Activated CD4-positive, alpha-beta T cell treated with anti-CD3 and anti-CD28 coated beads for 36 hours (primary cell): Measurements from ENCODE around the gene PAX1. TPM values are rescaled to one million over a fixed set of nuclear protein-coding genes. Genes with fewer than 3 reads are reported as not detected.
A peak's percentile ranks its signal among the peaks of the same experiment; 100 is the strongest.

Experiments used
- ATAC-seq: fragments of 200-7000 bp; cut with Tn5 transposase; one replicate; pipeline ENCODE4 v1.10.0; 2021; ENCODE audit warnings: mild to moderate bottlenecking, moderate library complexity
- CTCF ChIA-PET: fragments of 350-600 bp; sonication (Branson Sonifier 250); formaldehyde crosslinking; loops from one replicate; lab custom pipeline; 2021; ENCODE audit warnings: antibody characterized with exemption; lab: Charles Lee
- POLR2A ChIA-PET: fragments of 350-600 bp; sonication (Branson Sonifier 250); formaldehyde crosslinking; loops from one replicate; lab custom pipeline; 2021; ENCODE audit warnings: antibody characterized with exemption, inconsistent platforms; lab: Charles Lee
- DNase-seq: peaks from one replicate; pipeline ENCODE4 v3.0.0-alpha.2; 2020
- H3K27ac Mint-ChIP-seq: one replicate; pipeline ENCODE4 v1.8.0; 2021; ENCODE audit warnings: mixed read lengths
- H3K27me3 Mint-ChIP-seq: one replicate; pipeline ENCODE4 v1.8.0; 2021; ENCODE audit warnings: mixed read lengths
- H3K36me3 Mint-ChIP-seq: one replicate; pipeline ENCODE4 v1.8.0; 2021; ENCODE audit warnings: low read depth, mixed read lengths
- H3K4me1 Mint-ChIP-seq: one replicate; pipeline ENCODE4 v1.8.0; 2021; ENCODE audit warnings: mixed read lengths
- H3K4me3 Mint-ChIP-seq: one replicate; pipeline ENCODE4 v1.8.0; 2021; ENCODE audit warnings: mild to moderate bottlenecking, moderate library complexity, mixed read lengths
- H3K9me3 Mint-ChIP-seq: one replicate; pipeline ENCODE4 v1.8.0; 2021; ENCODE audit warnings: low read depth, mixed read lengths
- intact Hi-C, 2 experiments: fragments of 100-400 bp; cut with DNase I in 1 of 2; cut with micrococcal nuclease in 1 of 2; formaldehyde crosslinking; loops; one replicate each; pipeline versions ENCODE4 v1.14.2 to v1.15.1; 2022 to 2024; cut with DNase I, micrococcal nuclease
- total RNA-seq, 2 experiments: library from RNA; stranded (reverse); gene quantifications; one replicate each; pipeline ENCODE4 v1.2.3, GENCODE V29; 2021

Gene PAX1
- total RNA-seq, 2 experiments from 2014 or later: not detected

DNA sequence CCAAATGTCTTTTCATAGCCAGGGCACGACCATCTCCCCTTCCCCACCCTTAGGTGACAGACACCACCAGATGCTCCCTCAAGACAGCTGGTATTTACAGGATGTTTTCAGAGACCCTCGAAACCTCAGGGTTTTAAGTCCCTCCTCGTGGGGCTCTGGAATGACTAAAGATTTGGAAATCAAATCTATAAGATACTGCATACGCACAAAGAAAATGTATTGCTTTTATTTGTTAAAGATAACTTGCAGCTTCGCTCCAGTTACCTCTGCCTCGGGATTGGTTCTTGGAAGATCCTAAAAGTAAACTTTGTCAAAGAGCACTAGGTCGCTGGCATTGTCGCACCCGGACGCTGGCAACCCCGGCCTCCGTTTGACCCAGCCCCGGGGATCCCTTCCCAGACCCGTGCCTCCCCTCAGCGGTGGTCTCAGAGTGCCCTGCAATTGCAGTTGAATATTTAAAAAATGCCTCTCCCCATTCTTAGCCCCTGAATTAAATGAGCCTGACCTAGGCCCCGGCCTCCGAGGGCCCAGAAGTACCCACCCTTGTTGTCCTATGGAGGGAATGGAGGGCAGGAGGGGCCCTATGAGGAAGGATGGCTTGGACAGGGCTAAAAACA, 7.1 kb downstream of the PAX1 start:
- ChIA-PET POLR2A (no interaction called here), CTCF (no interaction called here)
- DNase-seq (no peak), ATAC-seq (no peak)
- Mint-ChIP-seq H3K27me3 (peaks cover 69% of the 10 kb centered on the region), H3K9me3 (no peaks in the 10 kb centered on the region), H3K36me3 (no peaks in the 10 kb centered on the region), H3K4me1 (no peaks in the 10 kb centered on the region), H3K27ac (no peak overlapping the region), H3K4me3 (no peak overlapping the region)
- intact Hi-C loops: no loop called here

DNA sequence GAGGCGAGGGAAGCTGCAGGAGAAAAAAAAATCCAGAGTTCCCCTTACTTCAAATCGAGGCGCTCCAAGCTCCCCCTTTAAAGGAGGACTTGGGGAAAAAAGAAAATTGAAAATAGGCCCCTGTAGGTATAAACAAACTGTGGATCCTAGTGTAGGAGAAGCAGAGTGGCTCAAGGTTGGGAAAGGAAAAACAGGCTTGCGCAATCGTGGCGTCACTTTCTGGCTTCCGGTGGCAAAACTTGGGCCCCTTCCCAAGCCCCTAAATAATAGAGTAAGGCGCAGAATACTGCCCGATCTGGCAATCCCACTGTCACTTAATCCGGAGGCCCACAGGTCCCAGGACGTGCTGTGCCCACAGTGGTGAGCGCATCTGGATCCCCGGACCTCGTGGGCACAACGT, 8.0 kb downstream of the PAX1 start:
- Mint-ChIP-seq H3K4me1 (no peaks in the 10 kb centered on the region), H3K27ac (no peak overlapping the region), H3K27me3 (peaks cover 66% of the 10 kb centered on the region), H3K4me3 (no peak overlapping the region), H3K36me3 (no peaks in the 10 kb centered on the region), H3K9me3 (no peaks in the 10 kb centered on the region)
- intact Hi-C loops: no loop called here
- ATAC-seq: no peak
- ChIA-PET CTCF (interaction anchor here (0.6 kb wide), 1 partner anchor 28 kb away, joined by 3 read pairs; no protein-coding TSS in a partner anchor), POLR2A (no interaction called here)
- DNase-seq: no peak

DNA sequence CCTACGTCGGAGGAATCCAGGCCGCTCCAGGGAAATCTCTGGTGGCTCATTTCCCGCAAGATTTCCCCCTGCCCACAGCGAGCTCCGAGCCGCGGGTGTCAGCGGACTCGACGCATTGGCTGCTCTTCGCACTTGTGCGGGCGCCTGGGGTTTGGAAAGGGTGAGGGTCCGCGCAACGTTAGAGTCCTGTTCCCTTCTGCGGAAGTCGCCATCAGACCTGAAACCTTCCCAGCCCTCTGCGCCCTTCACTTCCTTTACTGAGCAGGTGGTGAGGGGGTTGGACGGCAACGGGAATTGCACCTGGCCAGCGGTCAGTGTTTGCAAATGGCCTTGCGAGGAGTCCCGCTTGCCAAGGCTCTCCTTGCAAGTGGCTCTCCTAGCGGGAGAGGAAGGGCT, 8.4 kb downstream of the PAX1 start:
- POLR2A ChIA-PET: no interaction called here

DNA sequence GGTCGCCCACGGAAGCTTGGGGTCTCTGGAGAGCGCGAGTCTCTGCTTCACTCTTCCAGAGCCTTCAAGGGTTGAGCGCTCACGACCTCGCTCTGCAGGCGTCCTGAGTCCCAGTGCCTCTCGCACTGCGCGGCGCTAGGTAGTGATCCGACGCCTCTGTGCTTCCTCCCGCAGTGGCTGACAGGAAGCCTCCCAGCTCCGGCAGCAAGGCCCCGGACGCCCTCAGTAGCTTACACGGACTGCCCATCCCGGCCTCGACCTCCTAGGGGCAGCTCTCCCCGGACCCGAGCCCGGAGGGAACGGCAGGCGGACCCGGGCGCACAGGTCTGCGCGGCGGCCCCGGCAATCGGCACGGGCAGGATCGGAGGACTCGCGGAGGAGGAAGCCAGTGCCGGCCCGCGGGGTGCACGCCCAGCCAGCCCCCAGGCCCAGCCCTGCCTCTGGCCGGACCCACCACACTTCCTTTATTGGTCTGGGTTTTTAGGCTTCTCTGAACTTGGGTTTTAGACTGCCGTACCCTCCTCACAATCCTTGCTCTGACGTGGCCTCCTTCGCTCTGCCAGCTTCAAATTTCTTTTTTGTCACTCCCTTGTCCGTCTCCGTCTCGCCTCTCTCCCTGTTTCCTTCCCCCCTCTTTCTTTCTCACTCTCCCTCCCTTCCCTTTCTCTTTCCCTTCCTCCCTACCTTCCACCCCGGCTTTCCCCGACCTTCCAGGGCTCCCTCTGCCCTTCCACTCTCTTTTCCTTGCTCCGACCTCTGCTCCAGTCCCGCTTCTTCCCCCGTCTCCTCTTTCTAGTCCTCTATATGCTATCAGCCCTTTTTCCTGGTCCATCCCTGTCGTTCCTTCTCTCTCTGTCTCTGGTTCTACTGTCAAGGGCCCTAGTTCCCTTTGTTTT, 9.1 kb downstream of the PAX1 start:
- ChIA-PET POLR2A (no interaction called here), CTCF (no interaction called here)
- Mint-ChIP-seq H3K4me1 (no peaks in the 10 kb centered on the region), H3K27ac (no peak overlapping the region), H3K9me3 (no peaks in the 10 kb centered on the region), H3K4me3 (no peak overlapping the region), H3K27me3 (peaks cover 61% of the 10 kb centered on the region), H3K36me3 (no peaks in the 10 kb centered on the region)
- intact Hi-C loops: no loop called here
- DNase-seq (no peak), ATAC-seq (no peak)

More for the DNA sequence above, 8.4 kb downstream of the PAX1 start:
- CTCF ChIA-PET: no interaction called here
- intact Hi-C loops: no loop called here
- DNase-seq: no peak
- Mint-ChIP-seq H3K9me3 (no peaks in the 10 kb centered on the region), H3K27me3 (peaks cover 62% of the 10 kb centered on the region), H3K4me1 (no peaks in the 10 kb centered on the region), H3K36me3 (no peaks in the 10 kb centered on the region), H3K4me3 (no peak overlapping the region), H3K27ac (no peak overlapping the region)
- no peak for ATAC-seq

DNA sequence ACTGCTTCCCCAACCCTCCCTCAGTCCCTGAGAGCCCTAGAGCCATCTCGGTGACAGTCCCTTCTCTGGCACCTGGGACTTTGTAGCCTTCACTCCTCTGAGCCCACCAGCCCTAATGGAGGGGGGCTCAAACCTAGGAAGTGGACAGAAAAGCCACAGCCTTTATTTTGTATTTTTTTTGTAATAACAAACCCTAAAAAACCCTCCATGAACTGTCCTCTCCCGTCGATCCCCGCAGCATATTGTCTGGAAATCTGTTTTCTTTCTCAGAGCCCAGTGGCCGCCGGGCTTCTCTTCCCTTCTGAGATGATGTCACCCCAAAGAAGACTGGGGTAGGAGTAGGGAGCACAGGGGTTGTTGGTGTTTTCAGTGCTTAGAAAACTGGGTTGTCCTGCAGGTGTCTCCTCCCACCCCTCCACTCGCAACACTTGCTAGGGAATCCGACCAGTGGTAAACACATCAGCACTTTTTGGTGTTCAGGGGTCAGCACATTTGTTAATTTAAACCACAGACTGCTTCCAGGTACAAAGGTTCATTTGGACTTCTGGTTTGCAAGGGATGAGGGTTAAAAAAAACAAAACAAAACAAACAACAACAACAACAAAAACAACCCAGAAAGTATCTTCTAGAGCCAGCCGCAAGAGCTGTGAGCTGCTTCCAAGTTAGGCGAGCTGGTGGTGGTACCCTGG, 9.9 kb downstream of the PAX1 start:
- ChIA-PET CTCF (interaction anchor here (1.3 kb wide), 1 partner anchor 12 kb away, joined by 12 read pairs; no protein-coding TSS in a partner anchor), POLR2A (no interaction called here)
- Mint-ChIP-seq H3K27me3 (peaks cover 58% of the 10 kb centered on the region), H3K27ac (no peak overlapping the region), H3K36me3 (no peaks in the 10 kb centered on the region), H3K4me1 (no peaks in the 10 kb centered on the region), H3K4me3 (no peak overlapping the region), H3K9me3 (no peaks in the 10 kb centered on the region)
- ATAC-seq: no peak
- DNase-seq: no peak
- intact Hi-C loops: no loop called here

DNA sequence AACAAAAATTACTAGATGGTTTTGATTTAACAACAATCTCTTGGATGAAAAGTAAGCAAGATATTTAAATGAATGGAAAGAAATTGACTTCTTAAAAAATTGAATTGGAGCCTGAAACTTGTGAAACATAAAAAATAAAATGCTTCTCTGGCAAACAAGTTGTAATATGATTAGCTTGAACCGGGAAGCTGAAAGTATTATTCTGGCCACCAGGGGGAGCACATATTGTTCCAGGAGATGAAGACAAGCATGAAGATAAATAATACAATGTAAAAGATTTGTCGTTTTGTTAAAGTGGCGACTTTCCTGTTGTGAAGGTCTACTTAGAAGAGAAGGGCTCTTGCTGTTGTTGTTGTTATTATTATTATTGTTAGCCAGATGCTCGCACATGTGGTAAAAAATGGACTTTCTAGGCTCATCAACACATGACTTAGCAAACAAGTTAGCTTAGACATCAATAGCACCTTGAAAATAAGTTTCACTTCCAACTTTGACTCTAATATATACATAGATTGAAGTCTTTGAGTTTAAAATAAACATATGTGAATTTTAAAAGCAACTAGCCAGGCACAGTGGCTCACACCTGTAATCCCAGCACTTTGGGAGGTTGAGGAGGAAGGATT, 14.2 kb downstream of the PAX1 start:
- ATAC-seq (no peak), DNase-seq (peak; percentile 70)
- no peak overlapping the region for H3K27ac Mint-ChIP-seq
- POLR2A ChIA-PET: no interaction called here
- H3K9me3 Mint-ChIP-seq: no peaks in the 10 kb centered on the region
- CTCF ChIA-PET: interaction anchor here (0.6 to 3.2 kb wide), 23 partner anchors 9 to 818 kb away, joined by 3 to 11 read pairs (median 3); no protein-coding TSS in a partner anchor
- H3K4me3 Mint-ChIP-seq: no peak overlapping the region
- no peaks in the 10 kb centered on the region for H3K4me1 Mint-ChIP-seq
- H3K27me3 Mint-ChIP-seq: peaks cover 36% of the 10 kb centered on the region
- intact Hi-C loops: loop anchor here in 1 of 2 experiments (2.0 to 5.0 kb wide), 2 partner anchors 388 to 529 kb away; no protein-coding TSS in a partner anchor
- H3K36me3 Mint-ChIP-seq: no peaks in the 10 kb centered on the region

DNA sequence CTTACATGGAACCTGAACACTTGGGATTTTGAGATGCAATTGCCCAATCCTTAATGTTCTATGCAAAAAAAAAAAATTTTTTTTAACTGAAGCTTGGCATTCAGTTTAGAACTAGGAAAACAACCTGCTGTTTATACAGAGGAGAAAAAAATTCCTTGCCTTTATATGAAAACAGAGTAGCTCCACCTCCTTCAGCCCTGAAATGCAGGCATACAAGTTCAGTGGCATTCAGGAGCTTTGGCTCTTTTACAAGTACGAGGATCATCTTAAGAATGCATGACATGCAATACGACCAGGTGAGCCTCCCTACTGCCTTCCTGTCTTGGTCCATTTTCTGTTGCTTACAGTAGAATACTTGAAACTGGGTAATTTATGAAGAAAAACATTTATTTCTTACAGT, 20.4 kb downstream of the PAX1 start:
- intact Hi-C loops: no loop called here
- Mint-ChIP-seq H3K4me1 (no peaks in the 10 kb centered on the region), H3K4me3 (no peak overlapping the region), H3K9me3 (no peaks in the 10 kb centered on the region), H3K27me3 (peaks cover 2% of the 10 kb centered on the region), H3K36me3 (no peaks in the 10 kb centered on the region), H3K27ac (no peak overlapping the region)
- ATAC-seq (no peak), DNase-seq (no peak)
- ChIA-PET CTCF (no interaction called here), POLR2A (no interaction called here)

DNA sequence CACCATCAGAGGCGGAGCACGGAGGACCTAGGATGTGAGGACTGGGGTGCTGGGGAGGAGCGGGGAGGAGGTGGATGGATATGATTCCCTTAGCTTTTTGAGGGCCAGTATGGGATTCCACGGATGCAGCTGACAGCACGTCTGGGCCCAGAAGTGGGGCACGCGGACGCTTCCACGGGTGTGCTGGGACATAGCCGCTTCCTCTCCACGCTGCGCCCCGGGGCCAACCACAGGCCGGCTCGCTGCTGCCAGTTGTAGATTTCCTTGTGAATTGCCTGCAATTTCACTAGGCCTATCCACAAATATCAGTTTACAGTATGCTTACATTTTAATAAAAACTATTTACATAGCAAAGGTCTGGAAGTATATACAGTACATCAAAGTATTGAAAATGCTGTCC, 23.9 kb downstream of the PAX1 start:
- Mint-ChIP-seq H3K36me3 (no peaks in the 10 kb centered on the region), H3K4me3 (no peak overlapping the region), H3K27ac (no peak overlapping the region), H3K27me3 (no peaks in the 10 kb centered on the region), H3K9me3 (no peaks in the 10 kb centered on the region), H3K4me1 (no peaks in the 10 kb centered on the region)
- intact Hi-C loops: no loop called here
- no peak for DNase-seq
- ChIA-PET POLR2A (no interaction called here), CTCF (interaction anchor here (2.5 kb wide), 1 partner anchor 10 kb away, joined by 11 read pairs; no protein-coding TSS in a partner anchor)
- no peak for ATAC-seq

DNA sequence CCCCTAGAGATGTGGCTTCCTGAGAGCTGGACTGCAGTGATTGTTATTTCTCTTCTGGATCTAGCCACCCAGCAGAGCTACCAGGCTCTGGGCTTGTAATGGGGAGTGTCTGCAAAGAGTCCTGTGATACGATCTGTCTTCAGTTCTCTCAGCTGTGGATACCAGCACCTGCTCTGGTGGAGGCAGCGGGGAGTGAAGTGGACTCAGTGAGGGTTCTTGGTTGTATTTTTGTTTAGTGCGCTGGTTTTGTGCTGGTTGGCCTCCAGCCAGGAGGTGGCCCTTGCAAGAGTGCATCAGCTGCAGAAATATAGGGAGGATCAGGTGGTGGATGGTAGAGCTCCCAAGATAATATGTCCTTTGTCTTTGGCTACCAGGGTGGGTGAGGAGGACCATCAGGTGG, 33.7 kb downstream of the PAX1 start:
- H3K36me3 Mint-ChIP-seq: no peaks in the 10 kb centered on the region
- POLR2A ChIA-PET: no interaction called here

DNA sequence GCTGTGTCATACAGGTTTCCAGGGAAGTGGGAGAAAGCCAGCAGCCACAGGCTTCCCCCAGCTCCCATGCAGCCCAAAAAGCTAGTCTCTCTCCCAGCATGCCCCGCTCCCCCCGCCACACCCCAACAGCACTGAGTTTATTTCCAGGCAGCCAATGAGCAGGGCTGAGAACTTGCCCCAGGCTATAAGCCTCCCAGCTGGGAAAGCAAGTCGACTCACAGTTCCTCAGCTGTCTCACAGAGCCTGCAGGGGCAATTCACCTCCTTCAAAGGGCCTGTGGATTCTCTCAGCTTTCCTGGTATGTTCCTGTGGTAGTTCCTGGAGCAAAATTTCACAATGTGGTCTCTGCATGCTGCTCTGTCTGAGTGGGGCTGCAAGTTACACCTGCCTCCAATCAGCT, 34.2 kb downstream of the PAX1 start:
- DNase-seq (no peak), ATAC-seq (no peak)
- POLR2A ChIA-PET: no interaction called here
- Mint-ChIP-seq H3K27me3 (no peaks in the 10 kb centered on the region), H3K9me3 (peaks cover 5% of the 10 kb centered on the region), H3K36me3 (no peaks in the 10 kb centered on the region), H3K27ac (no peak overlapping the region), H3K4me1 (no peaks in the 10 kb centered on the region), H3K4me3 (no peak overlapping the region)
- CTCF ChIA-PET: interaction anchor here (0.7 to 0.9 kb wide), 3 partner anchors 20 to 87 kb away, joined by 3 to 4 read pairs (median 4); no protein-coding TSS in a partner anchor
- intact Hi-C loops: no loop called here

More for the DNA sequence above, 33.7 kb downstream of the PAX1 start:
- CTCF ChIA-PET: interaction anchor here (0.7 to 0.9 kb wide), 2 partner anchors 20 to 47 kb away, joined by 4 read pairs; no protein-coding TSS in a partner anchor
- DNase-seq: no peak
- intact Hi-C loops: no loop called here
- H3K9me3 Mint-ChIP-seq: peaks cover 5% of the 10 kb centered on the region
- no peaks in the 10 kb centered on the region for H3K4me1 Mint-ChIP-seq
- H3K27ac Mint-ChIP-seq: no peak overlapping the region
- no peak overlapping the region for H3K4me3 Mint-ChIP-seq
- H3K27me3 Mint-ChIP-seq: no peaks in the 10 kb centered on the region
- ATAC-seq: no peak

DNA sequence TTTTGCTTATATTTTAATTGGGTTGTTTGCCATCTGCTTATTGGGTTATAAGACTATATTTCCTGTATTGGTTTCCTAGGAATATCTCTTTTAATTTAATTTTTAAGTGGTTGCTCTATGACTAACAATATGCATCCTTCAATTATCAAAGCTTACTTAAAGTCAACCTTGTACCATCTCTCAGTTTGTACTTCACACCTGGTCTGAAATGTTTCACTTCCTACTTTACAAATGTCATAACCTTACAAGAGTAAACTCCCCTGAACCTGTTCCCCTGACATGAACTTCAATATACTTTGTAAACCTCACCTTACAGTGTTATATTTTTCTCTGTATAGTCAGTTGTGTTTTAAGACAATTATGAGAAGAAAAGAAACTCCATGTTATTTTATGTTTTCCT, 35.8 kb downstream of the PAX1 start:
- H3K4me1 Mint-ChIP-seq: no peaks in the 10 kb centered on the region
- no peaks in the 10 kb centered on the region for H3K27me3 Mint-ChIP-seq
- no peaks in the 10 kb centered on the region for H3K36me3 Mint-ChIP-seq
- no peak overlapping the region for H3K27ac Mint-ChIP-seq
- ATAC-seq: no peak
- H3K4me3 Mint-ChIP-seq: no peak overlapping the region
- peaks cover 4% of the 10 kb centered on the region for H3K9me3 Mint-ChIP-seq
- CTCF ChIA-PET: no interaction called here
- DNase-seq: no peak
- intact Hi-C loops: no loop called here
- POLR2A ChIA-PET: no interaction called here
